Measurements from ENCODE around the gene CCDC43. TPM values are rescaled to one million over a fixed set of nuclear protein-coding genes. Genes with fewer than 3 reads are reported as not detected.

CCDC43 gene
- polyA plus RNA-seq, 1 donor (not counting 4 experiments of a cell fraction or from before 2014, with no cell fraction given) = 23.0 TPM

DNA sequence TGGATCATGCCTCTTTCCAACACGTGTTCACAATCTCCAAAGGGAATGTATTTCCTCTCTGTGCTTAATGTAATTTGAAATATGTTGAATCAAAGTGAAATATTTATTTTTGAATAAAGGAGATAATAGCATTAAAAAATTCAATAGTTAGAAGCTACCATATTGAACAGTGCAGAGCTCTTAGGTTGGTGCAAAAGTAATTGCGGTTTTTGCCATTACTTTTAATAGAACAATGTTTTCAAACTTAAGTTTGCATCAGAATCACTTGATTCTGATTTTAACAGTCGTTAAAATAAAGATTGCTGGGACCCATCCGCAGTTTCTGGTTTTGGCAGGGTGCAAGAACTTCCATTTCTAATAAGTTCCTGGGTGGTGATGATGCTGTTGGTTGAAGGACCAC, 43.3 kb downstream of the CCDC43 start:
- Histone ChIP-seq H3K9ac (ENCODE audit: control insufficient read depth, extremely low read depth, insufficient read depth, low read length) (no peak overlapping the region), H4K20me1 (ENCODE audit: control insufficient read depth, extremely low read depth, insufficient read depth, low read length) (no peaks in the 10 kb centered on the region), H3K27me3 (ENCODE audit: control insufficient read depth, extremely low read depth, insufficient read depth, low read length) (no peaks in the 10 kb centered on the region), H3K4me1 (ENCODE audit: control insufficient read depth, extremely low read depth, insufficient read depth, low read length) (no peaks in the 10 kb centered on the region), H2AFZ (ENCODE audit: control insufficient read depth, low read length) (no peak overlapping the region), H3K79me2 (ENCODE audit: control insufficient read depth, insufficient read depth, low read length) (no peaks in the 10 kb centered on the region), H3K4me3 (ENCODE audit: control insufficient read depth in 2 of 3, extremely low read depth in 1 of 3, insufficient read depth in 2 of 3, low read depth in 1 of 3, low read length in 3 of 3) (no peak overlapping the region), H3K9me3 (ENCODE audit: control insufficient read depth, low read depth, low read length) (no peaks in the 10 kb centered on the region), H3K9me1 (ENCODE audit: control insufficient read depth, extremely low read depth, insufficient read depth, low read length) (no peaks in the 10 kb centered on the region), H3K4me2 (ENCODE audit: control insufficient read depth, extremely low read depth, insufficient read depth, low read depth, low read length) (no peak overlapping the region), H3K36me3 (ENCODE audit: control insufficient read depth in 2 of 2, extremely low read depth in 1 of 2, insufficient read depth in 2 of 2, low read length in 2 of 2) (no peaks in the 10 kb centered on the region), H3K27ac (ENCODE audit: control insufficient read depth, insufficient read depth, low read length) (no peak overlapping the region)
- DNase-seq (ENCODE audit: low read depth, low spot score) (no peak), FAIRE-seq (no peak)
- dilution Hi-C loops (cut with MboI; ENCODE audit: extremely low pct_ligation_motif_present, low sequenced_read_pairs) = no loop called here
- TF ChIP-seq, protein P1, sequence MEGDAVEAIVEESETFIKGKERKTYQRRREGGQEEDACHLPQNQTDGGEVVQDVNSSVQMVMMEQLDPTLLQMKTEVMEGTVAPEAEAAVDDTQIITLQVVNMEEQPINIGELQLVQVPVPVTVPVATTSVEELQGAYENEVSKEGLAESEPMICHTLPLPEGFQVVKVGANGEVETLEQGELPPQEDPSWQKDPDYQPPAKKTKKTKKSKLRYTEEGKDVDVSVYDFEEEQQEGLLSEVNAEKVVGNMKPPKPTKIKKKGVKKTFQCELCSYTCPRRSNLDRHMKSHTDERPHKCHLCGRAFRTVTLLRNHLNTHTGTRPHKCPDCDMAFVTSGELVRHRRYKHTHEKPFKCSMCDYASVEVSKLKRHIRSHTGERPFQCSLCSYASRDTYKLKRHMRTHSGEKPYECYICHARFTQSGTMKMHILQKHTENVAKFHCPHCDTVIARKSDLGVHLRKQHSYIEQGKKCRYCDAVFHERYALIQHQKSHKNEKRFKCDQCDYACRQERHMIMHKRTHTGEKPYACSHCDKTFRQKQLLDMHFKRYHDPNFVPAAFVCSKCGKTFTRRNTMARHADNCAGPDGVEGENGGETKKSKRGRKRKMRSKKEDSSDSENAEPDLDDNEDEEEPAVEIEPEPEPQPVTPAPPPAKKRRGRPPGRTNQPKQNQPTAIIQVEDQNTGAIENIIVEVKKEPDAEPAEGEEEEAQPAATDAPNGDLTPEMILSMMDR (optimal IDR thresholded peaks at IDR 0.05 in 1 of 3, IDR thresholded peaks at IDR 0.05 in 1 of 3, conservative IDR thresholded peaks at IDR 0.05 in 1 of 3; ENCODE audit: extremely low read depth in 1 of 3, insufficient read depth in 2 of 3, low read length in 3 of 3) = no peak
- no peak for TF ChIP-seq EZH2 (IDR thresholded peaks at IDR 0.05; ENCODE audit: low read length)

DNA sequence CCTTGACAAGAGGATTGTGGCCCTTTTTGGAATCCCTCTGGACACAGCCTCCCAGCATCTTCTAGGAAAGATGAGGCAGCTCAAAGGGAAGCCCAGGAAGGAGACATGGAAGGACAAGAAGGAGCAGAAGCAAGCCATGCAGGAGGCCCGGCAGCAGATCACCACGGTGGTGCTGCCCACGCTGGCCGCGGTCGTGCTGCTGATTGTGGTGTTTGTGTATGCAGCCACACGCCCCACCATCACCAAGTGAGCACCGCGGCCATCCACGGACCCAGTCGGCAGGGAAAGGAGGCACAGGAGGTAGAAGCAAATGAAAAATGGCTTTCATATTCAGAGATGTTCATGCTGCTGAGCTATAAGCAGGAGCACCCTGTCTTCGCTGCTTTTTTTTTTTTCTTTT, 44.2 kb downstream of the CCDC43 start:
- FAIRE-seq (no peak), DNase-seq (ENCODE audit: low read depth, low spot score) (no peak)
- H3K79me2 ChIP-seq (ENCODE audit: control insufficient read depth, insufficient read depth, low read length) = no peaks in the 10 kb centered on the region
- H2AFZ ChIP-seq (ENCODE audit: control insufficient read depth, low read length) = no peak overlapping the region
- TF ChIP-seq, protein P1 (optimal IDR thresholded peaks at IDR 0.05 in 1 of 3, IDR thresholded peaks at IDR 0.05 in 1 of 3, conservative IDR thresholded peaks at IDR 0.05 in 1 of 3; ENCODE audit: extremely low read depth in 1 of 3, insufficient read depth in 2 of 3, low read length in 3 of 3) = no peak
- TF ChIP-seq EZH2 (IDR thresholded peaks at IDR 0.05; ENCODE audit: low read length) = no peak
- no peak overlapping the region for H3K4me2 ChIP-seq (ENCODE audit: control insufficient read depth, extremely low read depth, insufficient read depth, low read depth, low read length)
- no peaks in the 10 kb centered on the region for H3K36me3 ChIP-seq (ENCODE audit: control insufficient read depth in 2 of 2, extremely low read depth in 1 of 2, insufficient read depth in 2 of 2, low read length in 2 of 2)
- H3K27ac ChIP-seq (ENCODE audit: control insufficient read depth, insufficient read depth, low read length) = no peak overlapping the region
- H3K9ac ChIP-seq (ENCODE audit: control insufficient read depth, extremely low read depth, insufficient read depth, low read length) = no peak overlapping the region
- no peaks in the 10 kb centered on the region for H3K27me3 ChIP-seq (ENCODE audit: control insufficient read depth, extremely low read depth, insufficient read depth, low read length)
- H4K20me1 ChIP-seq (ENCODE audit: control insufficient read depth, extremely low read depth, insufficient read depth, low read length) = no peaks in the 10 kb centered on the region
- no peak overlapping the region for H3K4me3 ChIP-seq (ENCODE audit: control insufficient read depth in 2 of 3, extremely low read depth in 1 of 3, insufficient read depth in 2 of 3, low read depth in 1 of 3, low read length in 3 of 3)
- no peaks in the 10 kb centered on the region for H3K9me3 ChIP-seq (ENCODE audit: control insufficient read depth, low read depth, low read length)
- dilution Hi-C loops (cut with MboI; ENCODE audit: extremely low pct_ligation_motif_present, low sequenced_read_pairs) = no loop called here
- H3K4me1 ChIP-seq (ENCODE audit: control insufficient read depth, extremely low read depth, insufficient read depth, low read length) = no peaks in the 10 kb centered on the region
- H3K9me1 ChIP-seq (ENCODE audit: control insufficient read depth, extremely low read depth, insufficient read depth, low read length) = no peaks in the 10 kb centered on the region

All from keratinocyte (primary cell).